AG04449 (cell line): ENCODE measurements around the gene RNF121.

Source experiments
- CTCF ChIA-PET: fragments of 350-600 bp; formaldehyde crosslinking; extraction: SDS; loops from one replicate; lab custom pipeline; 2021; ENCODE audit warnings: antibody characterized with exemption; lab: Yijun Ruan, JAX
- POLR2A ChIA-PET: fragments of 400-600, 350-600 bp; formaldehyde crosslinking; extraction: SDS; loops from one replicate; lab custom pipeline; 2020; ENCODE audit warnings: antibody characterized with exemption, inconsistent platforms; lab: Yijun Ruan, JAX
- DNase-seq: peaks from one replicate; pipeline ENCODE4 v3.0.0-alpha.2; 2010; ENCODE audit warnings: low read depth, low spot score
- H3K4me3 ChIP-seq: 2 replicates; pipeline ENCODE4 v1.5.1; 2011; ENCODE audit warnings: low read depth, mild to moderate bottlenecking, control low read depth, low read length
- CTCF ChIP-seq: IDR thresholded peaks from one replicate; pipeline ENCODE4 v1.5.1; 2011; ENCODE audit warnings: mild to moderate bottlenecking, moderate library complexity, low read length, control low read depth, inconsistent platforms; ENCODE audit not compliant: insufficient read depth; ENCODE audit errors: missing control alignments

Gene RNF121

GRCh38 chr11:71987521-71987920, 58.7 kb downstream of the RNF121 start:
- ChIA-PET CTCF (interaction anchor here (0.8 to 8.2 kb wide), 9 partner anchors 11 to 443 kb away, joined by 3 to 95 read pairs (median 5); no protein-coding TSS in a partner anchor), POLR2A (interaction anchor here (0.7 to 1.1 kb wide), 3 partner anchors 23 to 400 kb away, joined by 3 read pairs; no protein-coding TSS in a partner anchor)
- H3K4me3 ChIP-seq, result no peak overlapping the region
- DNase-seq, result no peak
- TF ChIP-seq CTCF, result no peak

- TF ChIP-seq CTCF, result no peak
- ChIA-PET POLR2A (interaction anchor here (0.7 to 1.1 kb wide), 3 partner anchors 22 to 399 kb away, joined by 3 read pairs; no protein-coding TSS in a partner anchor), CTCF (interaction anchor here (1.1 to 8.2 kb wide), 8 partner anchors 12 to 443 kb away, joined by 3 to 95 read pairs (median 6); no protein-coding TSS in a partner anchor)
- no peak overlapping the region for H3K4me3 ChIP-seq
- DNase-seq, result peak; percentile 44
Measured at GRCh38 chr11:71988050-71988449, 59.2 kb downstream of the RNF121 start.

GRCh38 chr11:71990701-71991100, 61.9 kb downstream of the RNF121 start:
- ChIA-PET CTCF (interaction anchor here (8.2 kb wide), 1 partner anchor 15 kb away, joined by 95 read pairs; no protein-coding TSS in a partner anchor), POLR2A (no interaction called here)
- DNase-seq, result no peak
- no peak for TF ChIP-seq CTCF
- H3K4me3 ChIP-seq, result no peak overlapping the region

- DNase-seq, result no peak
- POLR2A ChIA-PET, result no interaction called here
- no peak overlapping the region for H3K4me3 ChIP-seq
- no peak for TF ChIP-seq CTCF
- CTCF ChIA-PET, result interaction anchor here (0.6 to 8.2 kb wide), 3 partner anchors 8 to 415 kb away, joined by 3 to 95 read pairs (median 5); no protein-coding TSS in a partner anchor
Measured at GRCh38 chr11:71991494-71991893, 62.6 kb downstream of the RNF121 start.

GRCh38 chr11:71992136-71992730, 63.4 kb downstream of the RNF121 start:
- DNase-seq, result no peak
- ChIA-PET CTCF (interaction anchor here (1.1 to 8.2 kb wide), 3 partner anchors 8 to 16 kb away, joined by 3 to 95 read pairs (median 5); no protein-coding TSS in a partner anchor), POLR2A (interaction anchor here (0.6 kb wide), 1 partner anchor 102 kb away, joined by 3 read pairs; no protein-coding TSS in a partner anchor)
- H3K4me3 ChIP-seq, result no peak overlapping the region
- TF ChIP-seq CTCF, result no peak

- DNase-seq, result no peak
- ChIA-PET CTCF (interaction anchor here (0.9 to 4.5 kb wide), 4 partner anchors 17 to 420 kb away, joined by 3 to 25 read pairs (median 4); no protein-coding TSS in a partner anchor), POLR2A (interaction anchor here (0.7 kb wide), 1 partner anchor 117 kb away, joined by 3 read pairs; no protein-coding TSS in a partner anchor)
- TF ChIP-seq CTCF, result no peak
- no peak overlapping the region for H3K4me3 ChIP-seq
Measured at GRCh38 chr11:71994786-71995185, 65.9 kb downstream of the RNF121 start.
